GM12801 (cell line): ENCODE results near the gene ALKBH4.

Source experiments
- TF ChIP-seq, protein P1 (sequence below): IDR thresholded peaks from one replicate; pipeline ENCODE4 v1.5.1; 2011; ENCODE audit warnings: control low read depth; ENCODE audit not compliant: insufficient read length; ENCODE audit errors: extremely low read depth

ALKBH4 gene

DNA sequence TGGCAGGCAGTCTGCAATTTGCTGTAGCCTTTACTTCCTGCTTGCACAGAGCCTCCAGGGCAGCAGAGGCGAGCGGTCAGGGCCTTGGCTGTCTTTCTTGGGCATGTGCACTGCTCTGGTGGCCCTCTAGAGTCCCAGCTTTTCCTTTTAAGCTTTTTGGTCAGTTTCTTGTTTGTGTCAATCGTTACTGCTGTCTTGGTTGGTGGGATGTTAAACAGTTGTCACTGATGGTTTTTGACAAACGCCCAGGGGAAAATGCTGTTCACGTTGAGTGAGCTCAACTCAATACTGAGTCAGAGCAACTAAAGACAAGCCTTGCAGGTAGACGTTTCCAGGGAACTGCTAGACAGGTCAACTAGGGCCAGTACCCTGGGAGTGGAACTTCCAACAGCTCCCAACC lies 54.5 kb downstream of the ALKBH4 start:
- TF ChIP-seq, protein P1, sequence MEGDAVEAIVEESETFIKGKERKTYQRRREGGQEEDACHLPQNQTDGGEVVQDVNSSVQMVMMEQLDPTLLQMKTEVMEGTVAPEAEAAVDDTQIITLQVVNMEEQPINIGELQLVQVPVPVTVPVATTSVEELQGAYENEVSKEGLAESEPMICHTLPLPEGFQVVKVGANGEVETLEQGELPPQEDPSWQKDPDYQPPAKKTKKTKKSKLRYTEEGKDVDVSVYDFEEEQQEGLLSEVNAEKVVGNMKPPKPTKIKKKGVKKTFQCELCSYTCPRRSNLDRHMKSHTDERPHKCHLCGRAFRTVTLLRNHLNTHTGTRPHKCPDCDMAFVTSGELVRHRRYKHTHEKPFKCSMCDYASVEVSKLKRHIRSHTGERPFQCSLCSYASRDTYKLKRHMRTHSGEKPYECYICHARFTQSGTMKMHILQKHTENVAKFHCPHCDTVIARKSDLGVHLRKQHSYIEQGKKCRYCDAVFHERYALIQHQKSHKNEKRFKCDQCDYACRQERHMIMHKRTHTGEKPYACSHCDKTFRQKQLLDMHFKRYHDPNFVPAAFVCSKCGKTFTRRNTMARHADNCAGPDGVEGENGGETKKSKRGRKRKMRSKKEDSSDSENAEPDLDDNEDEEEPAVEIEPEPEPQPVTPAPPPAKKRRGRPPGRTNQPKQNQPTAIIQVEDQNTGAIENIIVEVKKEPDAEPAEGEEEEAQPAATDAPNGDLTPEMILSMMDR = no peak

DNA sequence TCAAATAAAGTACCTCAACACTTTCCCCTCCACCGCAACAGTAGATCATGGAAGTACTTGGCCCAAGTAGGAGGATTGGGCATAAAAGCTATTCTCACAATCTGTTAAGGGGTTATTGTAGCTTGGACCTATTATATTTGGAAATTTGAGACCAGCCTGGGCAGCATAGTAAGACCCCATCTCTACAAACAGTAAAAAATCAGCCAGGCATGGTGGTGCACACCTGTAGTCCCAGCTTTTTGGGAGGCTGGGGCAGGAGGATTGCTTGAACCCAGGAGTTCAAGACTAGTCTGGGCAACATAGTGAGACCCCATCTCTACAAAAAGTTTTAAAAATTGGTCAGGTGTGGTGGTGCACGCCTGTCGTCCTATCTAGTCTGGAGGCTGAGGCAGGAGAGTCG lies 55.3 kb downstream of the ALKBH4 start:
- TF ChIP-seq, protein P1 = no peak

DNA sequence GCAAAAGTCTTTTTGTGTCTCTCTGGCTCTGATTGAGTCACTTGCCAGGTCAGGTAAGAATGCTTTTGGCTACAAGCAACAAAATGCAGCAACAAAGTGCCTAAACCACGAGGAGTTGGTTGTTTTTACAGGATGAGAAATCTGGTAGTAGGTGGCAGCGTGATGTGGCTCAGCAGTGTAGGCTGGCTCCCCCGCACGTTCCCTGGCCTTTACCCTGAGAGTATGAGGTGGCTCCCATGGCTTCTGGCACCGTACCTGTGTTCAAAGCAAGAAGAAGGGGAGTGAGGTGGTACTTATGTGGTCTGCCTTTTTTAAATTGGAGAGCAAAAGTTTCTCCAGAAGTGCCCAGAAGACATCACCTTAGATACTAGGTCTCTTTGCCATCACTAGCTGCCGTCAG lies 56.8 kb downstream of the ALKBH4 start:
- TF ChIP-seq, protein P1 = no peak
